Measurements from ENCODE around the gene FBLN5. TPM values are rescaled to one million over a fixed set of nuclear protein-coding genes. Genes with fewer than 3 reads are reported as not detected.

Gene FBLN5
- total and polyA plus RNA-seq, 2 donors (not counting 3 experiments of a cell fraction or from before 2014, with no cell fraction given): 27.6 to 33.1 TPM

DNA sequence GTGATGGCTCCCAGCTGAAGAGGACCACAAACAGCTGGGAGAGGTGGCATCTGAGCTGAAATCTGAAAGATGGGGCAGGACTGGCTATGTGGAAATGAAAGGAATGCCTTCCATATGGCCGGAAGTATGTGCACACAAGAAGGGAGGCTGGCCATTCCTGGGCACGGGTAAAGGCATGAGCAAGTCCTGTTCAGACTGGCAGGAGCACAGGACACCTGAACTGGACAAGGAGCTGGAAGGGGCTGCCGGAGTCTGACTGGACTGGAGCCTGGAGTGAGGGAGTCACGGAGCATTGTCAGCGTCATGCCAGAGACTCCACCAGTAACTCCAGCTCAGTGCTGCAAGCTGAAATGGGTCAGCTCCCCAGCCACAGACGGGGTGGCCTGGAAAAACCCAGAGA, 68.3 kb downstream of the FBLN5 start:
- no peak overlapping the region for H3K27ac ChIP-seq (ENCODE audit: insufficient read depth, low read depth, low read length)
- no peak overlapping the region for H3K4me3 ChIP-seq (replicated peaks in 1 of 3; ENCODE audit: insufficient read depth in 1 of 3, low read depth in 1 of 3, low read length in 3 of 3)
- H3K9ac ChIP-seq (replicated peaks; ENCODE audit: extremely low read depth, insufficient read depth, low read length): no peak overlapping the region
- H3K4me2 ChIP-seq (ENCODE audit: insufficient read depth, low read length): no peak overlapping the region
- no peaks in the 10 kb centered on the region for H3K36me3 ChIP-seq (ENCODE audit: control insufficient read depth in 2 of 2, extremely low read depth in 1 of 2, insufficient read depth in 2 of 2, low read length in 2 of 2)
- H3K9me3 ChIP-seq (replicated peaks; ENCODE audit: control insufficient read depth, insufficient read depth, low read length): no peaks in the 10 kb centered on the region
- H2AFZ ChIP-seq (ENCODE audit: low read depth, low read length): no peak overlapping the region
- H3K27me3 ChIP-seq (ENCODE audit: control insufficient read depth in 2 of 2, insufficient read depth in 2 of 2, low read length in 2 of 2): no peaks in the 10 kb centered on the region
- dilution Hi-C loops (cut with MboI; ENCODE audit: extremely low pct_ligation_motif_present, low sequenced_read_pairs) (no loop called here), intact Hi-C loops (cut with micrococcal nuclease) (no loop called here)
- H3K4me1 ChIP-seq (ENCODE audit: control insufficient read depth, extremely low read depth, insufficient read depth, low read length): no peaks in the 10 kb centered on the region
- TF ChIP-seq GATA2 (IDR thresholded peaks at IDR 0.05; ENCODE audit: insufficient read depth, insufficient read length, low read depth, low read length): no peak
- TF ChIP-seq FOS (IDR thresholded peaks at IDR 0.05; ENCODE audit: borderline replicate concordance, insufficient read depth, low read length): no peak
- TF ChIP-seq, protein P1, sequence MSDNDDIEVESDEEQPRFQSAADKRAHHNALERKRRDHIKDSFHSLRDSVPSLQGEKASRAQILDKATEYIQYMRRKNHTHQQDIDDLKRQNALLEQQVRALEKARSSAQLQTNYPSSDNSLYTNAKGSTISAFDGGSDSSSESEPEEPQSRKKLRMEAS (IDR thresholded peaks at IDR 0.05; ENCODE audit: insufficient read depth, insufficient read length): no peak
- TF ChIP-seq, protein P2, sequence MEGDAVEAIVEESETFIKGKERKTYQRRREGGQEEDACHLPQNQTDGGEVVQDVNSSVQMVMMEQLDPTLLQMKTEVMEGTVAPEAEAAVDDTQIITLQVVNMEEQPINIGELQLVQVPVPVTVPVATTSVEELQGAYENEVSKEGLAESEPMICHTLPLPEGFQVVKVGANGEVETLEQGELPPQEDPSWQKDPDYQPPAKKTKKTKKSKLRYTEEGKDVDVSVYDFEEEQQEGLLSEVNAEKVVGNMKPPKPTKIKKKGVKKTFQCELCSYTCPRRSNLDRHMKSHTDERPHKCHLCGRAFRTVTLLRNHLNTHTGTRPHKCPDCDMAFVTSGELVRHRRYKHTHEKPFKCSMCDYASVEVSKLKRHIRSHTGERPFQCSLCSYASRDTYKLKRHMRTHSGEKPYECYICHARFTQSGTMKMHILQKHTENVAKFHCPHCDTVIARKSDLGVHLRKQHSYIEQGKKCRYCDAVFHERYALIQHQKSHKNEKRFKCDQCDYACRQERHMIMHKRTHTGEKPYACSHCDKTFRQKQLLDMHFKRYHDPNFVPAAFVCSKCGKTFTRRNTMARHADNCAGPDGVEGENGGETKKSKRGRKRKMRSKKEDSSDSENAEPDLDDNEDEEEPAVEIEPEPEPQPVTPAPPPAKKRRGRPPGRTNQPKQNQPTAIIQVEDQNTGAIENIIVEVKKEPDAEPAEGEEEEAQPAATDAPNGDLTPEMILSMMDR (IDR thresholded peaks at IDR 0.05; ENCODE audit: extremely low read depth in 1 of 2, insufficient read depth in 1 of 2, low read depth in 1 of 2, low read length in 2 of 2): no peak
- TF ChIP-seq POLR2A (IDR thresholded peaks at IDR 0.05; ENCODE audit: low read depth, low read length): no peak
- no peak for TF ChIP-seq JUN (IDR thresholded peaks at IDR 0.05; ENCODE audit: borderline replicate concordance, insufficient read depth, insufficient read length, low read depth)
- no peak for TF ChIP-seq EZH2 (IDR thresholded peaks at IDR 0.05; ENCODE audit: borderline replicate concordance, low read depth, low read length, severe bottlenecking)
- H3K9me1 ChIP-seq (replicated peaks; ENCODE audit: control insufficient read depth, extremely low read depth, insufficient read depth, low read length): no peaks in the 10 kb centered on the region
- no peaks in the 10 kb centered on the region for H3K79me2 ChIP-seq (ENCODE audit: control insufficient read depth, insufficient read depth, low read length)
- no peak for DNase-seq (ENCODE audit: low read depth, low spot score)
- no TSS peak for BruUV-seq (replicated peaks)
- no peak for FAIRE-seq
- ChIA-PET CTCF (no interaction called here), POLR2A (no interaction called here)
- H4K20me1 ChIP-seq (replicated peaks; ENCODE audit: control insufficient read depth, extremely low read depth, insufficient read depth, low read length): no peaks in the 10 kb centered on the region

Measured in endothelial cell of umbilical vein (primary cell).